HG03378 (cell line): ENCODE data around the gene CDH24.
"Not testable (repeated sequence)": the region's sequence is repeated elsewhere in the genome, so short reads cannot be mapped to it uniquely, and the experiment has no call there.

Experiments
- ATAC-seq: cut with Tn5 transposase; IDR thresholded peaks from one replicate; pipeline ENCODE4 v1.9.1; 2021; ENCODE audit warnings: mild to moderate bottlenecking, moderate library complexity; ENCODE audit not compliant: unreplicated experiment

CDH24 gene

DNA sequence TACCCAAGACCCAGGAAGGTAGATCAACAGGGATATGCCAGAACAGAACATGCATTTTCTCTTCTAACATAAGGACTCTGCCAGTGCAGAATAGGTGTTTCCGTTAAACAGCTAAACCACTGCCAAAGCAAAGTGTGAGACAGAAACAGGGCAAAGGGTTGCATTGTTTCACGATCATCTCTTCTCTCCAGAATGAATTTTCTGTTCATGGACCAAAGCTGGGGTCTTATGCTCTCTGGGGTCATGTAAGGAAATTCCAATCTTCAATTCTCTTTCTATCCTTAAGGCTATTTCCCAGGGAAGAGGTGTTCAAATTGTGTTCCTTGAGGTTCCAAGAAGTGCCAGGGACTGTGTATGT is 33.5 kb downstream of the CDH24 start:
- ATAC-seq = no peak

DNA sequence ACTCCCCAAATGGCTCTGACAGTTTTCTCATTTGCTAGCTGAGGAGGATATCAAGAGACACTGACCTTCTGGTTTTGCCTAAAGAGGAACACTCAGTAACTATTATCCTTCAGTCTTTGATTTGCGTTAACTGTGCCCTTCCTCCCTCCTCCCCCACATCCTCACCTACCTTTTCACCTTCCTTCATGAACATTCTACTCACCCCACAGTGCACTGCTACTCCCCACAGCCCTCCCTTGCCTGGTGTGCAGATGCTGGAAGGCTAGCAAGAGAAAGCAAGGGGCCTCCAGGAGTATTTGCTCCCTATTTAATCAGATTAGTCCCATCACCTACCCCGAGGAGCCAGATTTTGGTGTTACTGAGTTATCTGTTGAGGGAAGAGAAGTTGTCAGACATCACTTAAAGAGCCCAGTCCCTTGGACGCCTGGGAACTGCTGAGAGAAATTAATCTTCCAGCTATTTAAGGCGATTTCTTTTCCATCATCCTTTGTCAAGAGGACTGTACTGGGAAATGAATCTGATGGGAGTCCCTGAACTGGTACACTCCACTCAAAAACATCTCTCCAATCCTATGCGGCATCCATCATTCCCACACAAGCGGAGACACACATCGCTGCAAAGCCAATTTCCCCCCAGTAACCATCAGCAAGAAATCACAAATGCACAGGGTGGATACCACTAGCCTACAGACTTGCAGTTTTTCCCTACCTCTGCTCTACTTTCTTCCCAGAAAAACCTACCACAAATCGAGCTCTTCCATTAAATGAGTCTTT is 34.1 kb downstream of the CDH24 start:
- no peak for ATAC-seq

DNA sequence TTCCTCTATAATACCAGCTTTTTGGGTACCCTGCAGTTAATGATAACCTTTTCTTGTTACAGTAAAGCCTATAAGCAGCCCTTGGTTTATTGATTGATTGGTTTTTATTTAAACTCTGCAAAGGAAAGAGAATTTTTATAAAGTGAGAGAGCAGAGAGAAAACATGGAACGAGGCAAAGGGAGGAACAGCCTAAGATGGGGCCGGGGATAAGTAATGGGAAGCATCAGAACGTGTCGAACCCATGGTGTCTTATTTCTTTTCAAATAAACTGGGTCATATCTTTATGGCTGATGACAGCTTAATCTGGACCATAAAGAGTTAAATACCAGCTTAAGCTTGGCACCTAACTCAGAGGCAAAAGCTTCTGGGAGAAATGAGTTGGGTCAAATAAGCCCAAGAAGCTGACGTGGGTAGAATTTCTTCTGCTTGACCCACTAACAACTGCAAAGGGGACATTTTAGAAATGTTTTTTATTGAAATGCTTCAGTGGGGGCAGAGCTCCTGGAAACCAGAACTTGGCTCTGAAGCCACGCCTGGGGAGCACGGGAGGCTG is 35.4 kb downstream of the CDH24 start:
- ATAC-seq = no peak

DNA sequence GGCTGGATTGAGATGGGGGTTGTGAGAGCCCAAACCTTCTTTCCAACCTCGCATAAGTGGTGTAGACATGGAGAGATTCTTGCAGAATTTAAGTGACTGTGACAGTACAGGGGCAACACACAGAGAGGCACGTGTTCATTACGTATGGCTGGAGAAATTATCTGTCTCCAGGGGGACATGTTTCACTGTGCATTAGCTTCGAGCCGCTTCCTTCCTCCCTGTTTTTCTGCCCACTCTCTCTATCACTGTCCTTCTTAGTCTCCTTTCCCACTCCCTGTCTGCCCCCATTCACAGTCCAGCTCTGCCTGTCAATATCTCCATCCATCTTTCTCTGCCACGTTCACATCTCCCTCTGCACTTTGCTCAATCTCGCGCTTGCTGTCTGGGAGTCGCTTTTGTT is 35.9 kb downstream of the CDH24 start:
- no peak for ATAC-seq

DNA sequence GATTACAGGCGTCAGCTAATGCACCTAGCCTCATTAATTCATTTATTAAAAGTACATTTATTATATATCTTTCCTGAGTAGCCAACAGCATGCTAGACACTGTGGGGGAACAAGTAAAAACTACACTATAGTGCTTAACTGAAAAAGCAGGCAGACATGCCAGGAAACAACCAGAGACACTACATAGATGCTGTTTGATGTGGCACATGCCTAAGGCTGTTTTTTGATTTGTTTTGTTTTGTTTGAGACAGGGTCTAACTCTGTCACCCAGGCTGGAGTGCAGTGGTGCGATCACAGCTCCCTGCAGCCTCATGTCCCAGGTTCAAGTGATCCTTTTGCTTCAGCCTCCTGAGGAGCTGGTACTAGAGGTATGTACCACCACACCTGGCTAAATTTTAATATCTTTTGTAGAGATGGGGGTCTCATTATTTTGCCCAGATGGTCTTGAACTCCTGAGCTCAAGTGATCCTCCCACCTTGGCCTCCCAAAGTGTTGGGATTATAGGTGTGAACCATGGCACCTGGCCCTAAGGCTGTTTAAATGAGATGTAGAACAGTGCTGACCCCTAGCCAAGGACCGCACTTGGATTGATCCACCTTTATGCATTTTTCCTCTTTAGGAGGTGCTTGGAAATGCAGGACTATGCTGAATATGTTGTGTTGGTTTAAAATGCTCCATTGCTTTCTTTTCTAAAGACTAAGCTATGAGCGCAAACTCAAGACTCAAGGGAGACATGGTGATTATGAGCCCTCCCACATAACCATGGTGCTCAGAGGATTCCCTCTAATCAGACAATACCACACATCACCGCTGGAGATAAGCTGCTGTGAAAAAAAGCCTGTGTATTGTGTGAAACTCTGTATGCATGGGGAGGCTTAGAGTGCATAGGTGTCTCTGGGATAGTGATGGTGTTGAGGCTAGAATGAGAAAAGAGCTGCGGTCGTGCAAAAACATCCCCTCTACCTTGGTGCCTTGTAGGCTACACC is 36.9 kb downstream of the CDH24 start:
- no peak for ATAC-seq

DNA sequence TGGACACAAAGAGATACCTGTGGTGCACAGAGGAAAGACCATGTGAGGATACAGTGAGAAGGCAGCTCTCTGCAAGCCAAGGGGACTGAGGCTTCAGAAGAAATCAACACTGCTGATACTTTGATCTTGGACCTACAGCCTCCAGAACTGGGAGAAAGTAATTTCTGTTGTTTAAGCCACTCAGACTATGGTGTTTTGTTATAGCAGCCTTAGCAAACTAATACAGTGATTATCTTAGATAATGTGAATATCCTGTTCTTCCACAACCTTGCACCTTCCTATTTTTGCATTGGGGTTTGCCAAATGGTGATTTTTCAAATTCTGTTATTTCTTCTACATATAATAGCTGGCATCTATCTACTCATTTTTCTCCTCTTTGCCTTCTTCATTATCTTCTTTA is 39.2 kb downstream of the CDH24 start:
- no peak for ATAC-seq

DNA sequence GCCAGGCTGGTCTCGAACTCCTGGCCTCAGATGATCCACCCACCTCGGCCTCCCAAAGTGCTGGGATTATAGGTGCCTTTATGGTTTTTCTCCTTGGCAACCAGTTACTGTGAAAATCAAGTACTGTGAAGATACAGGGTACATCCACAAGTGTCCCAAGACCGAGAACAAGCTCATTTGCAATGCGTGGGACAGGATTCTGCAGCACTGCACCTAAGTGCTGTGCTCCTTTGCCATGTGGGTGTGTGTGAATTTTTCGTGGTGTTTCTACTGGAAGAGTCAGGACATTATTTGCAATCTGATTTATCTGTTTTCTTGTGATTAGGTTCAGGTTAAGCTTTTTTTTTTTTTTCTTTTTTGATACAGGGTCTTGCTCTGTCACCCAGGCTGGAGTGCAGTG is 40.2 kb downstream of the CDH24 start:
- no peak for ATAC-seq

DNA sequence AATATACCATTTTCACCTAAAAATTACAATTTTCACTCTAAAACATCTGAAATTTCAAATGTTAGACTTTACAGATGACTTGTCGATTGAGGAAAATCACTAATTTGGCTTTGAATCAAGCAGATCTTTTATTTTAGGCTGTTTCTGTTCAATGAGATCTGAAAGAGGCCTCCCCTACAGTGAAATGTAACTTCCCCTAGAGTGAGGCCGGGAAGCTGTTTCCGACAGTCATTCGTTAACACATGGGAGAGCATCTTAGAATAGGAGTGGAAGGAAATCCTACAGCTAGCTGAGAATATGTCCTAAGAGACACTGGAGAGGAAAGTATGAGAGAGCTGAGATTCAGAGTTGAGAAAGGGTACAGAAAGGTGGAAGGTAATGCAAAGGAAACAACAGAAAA is 41.7 kb downstream of the CDH24 start:
- ATAC-seq = no peak

DNA sequence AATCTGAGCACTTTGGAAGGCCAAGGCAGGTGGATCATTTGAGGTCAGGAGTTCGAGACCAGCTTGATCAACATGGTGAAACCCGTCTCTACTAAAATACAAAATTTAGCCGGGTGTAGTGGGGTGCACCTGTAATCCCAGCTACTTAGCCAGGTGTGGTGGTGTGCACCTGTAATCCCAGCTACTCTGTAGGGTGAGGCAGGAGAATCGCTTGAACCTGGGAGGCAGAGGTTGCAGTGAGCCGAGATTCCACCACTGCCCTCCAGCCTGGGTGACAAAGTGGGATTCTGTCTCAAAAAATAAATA is 43.6 kb downstream of the CDH24 start:
- ATAC-seq = not testable (repeated sequence)

DNA sequence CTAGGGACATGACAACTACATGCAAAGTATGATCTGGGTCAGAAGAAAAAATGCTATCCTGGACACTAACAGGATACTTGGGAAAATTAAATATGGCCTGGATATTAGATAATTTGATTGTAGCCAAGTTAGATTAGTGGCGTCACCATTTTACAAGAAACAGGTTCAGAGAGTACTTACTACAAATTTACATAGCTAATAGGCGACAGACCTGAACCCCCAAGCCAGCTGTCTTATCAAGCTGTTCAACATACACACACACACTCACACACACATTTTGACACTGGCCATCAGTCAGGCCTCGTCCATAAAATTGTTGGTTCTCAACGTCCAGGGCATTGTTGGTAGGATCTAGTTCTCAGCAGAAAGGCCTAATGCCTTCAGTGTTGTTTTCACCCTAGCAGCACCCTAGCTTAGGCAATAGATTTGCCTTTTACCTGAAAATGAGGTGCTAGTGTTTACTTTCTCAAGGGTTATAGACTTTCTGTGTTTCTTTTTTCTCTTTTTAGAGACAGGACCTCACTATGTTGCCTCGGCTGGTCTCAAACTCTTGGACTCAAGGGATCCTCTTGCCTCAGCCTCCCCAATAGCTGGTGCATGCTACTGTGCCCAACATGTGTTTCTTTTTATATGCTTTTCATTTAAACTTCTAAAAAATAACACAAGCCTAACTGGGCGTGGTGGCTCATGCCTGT is 44.1 kb downstream of the CDH24 start:
- ATAC-seq = no peak

DNA sequence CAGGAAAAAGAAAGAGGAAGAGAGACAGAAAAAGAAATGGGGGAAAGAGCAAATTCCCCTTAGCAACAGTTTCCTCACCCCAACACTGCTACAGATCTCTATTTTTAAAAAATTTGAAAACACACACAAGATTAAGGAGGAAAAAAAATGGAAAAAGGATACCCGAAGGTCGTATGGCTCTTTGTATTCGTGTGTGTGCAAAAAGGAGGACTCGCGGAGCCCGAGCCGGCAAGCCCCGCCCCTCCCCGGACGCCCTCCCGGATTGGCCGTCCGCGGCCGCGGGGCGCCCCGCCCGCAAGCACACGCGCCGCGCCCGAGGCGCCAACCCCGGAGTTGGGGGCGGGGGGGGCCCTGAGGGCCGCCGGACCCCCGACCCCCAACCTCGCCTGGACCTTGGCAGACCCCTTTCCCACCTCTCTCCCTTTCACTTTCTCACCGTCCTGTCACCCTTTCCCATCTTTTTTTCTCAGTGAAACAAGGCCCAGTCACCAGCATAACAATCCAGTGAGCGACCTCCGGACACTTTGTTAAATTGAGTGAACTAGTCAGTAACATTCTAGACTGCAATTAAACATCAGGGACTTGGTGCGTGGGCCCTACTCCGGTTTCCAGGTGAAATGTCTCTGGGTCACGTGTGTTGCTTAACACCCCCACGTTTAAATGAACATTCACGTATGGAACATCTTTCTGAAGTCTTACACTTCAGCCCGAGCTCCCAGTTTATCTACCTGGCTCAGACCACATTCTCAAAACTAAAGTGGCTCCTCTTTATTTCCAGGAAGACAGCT is 47.2 kb downstream of the CDH24 start, which contains the start of gene C14orf93:
Gene C14orf93, minus strand, starts transcription at position 205 of the 788 bp plus-strand sequence. CDS start 11,120 bp downstream, outside the sequence.
- no peak for ATAC-seq

DNA sequence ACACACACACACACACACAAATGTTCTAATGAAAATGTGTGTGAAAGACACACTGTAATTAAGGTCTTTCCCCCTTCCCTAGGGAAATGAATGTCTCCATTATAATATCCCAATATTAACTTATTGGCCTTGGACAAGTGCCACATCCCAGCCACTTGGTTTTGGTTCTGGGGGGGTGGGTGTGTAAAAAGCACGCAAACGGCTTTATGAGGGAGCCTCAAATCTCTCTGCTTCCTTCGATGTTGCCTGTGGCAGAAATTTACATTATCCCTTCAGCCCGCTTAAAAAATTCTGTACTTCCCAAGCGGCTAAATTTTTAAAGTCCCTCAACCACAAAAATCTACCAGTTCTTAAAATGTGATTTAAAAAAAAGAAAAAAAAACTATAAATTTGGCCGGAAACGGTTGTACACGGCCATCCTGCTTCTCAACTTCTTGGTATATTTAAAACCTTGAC is 47.8 kb downstream of the CDH24 start:
- ATAC-seq = no peak

DNA sequence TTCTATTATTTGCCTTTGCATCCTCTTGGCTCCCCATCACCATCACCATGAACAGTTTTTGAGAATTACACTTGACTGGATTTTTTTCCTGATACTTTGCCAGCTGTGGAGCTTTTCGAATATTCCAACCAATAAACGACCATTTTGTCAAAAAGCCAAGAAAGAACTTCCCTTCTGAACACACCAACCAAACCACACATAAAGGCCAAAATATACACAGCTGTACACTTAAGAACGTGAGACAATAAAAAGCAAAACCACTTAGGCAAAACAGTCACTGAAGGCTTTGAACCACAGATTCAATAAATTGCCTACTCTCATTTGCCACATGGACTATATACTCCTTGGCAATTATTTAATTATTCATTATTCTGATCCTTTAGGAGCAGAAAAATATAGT is 48.5 kb downstream of the CDH24 start:
- ATAC-seq = no peak

DNA sequence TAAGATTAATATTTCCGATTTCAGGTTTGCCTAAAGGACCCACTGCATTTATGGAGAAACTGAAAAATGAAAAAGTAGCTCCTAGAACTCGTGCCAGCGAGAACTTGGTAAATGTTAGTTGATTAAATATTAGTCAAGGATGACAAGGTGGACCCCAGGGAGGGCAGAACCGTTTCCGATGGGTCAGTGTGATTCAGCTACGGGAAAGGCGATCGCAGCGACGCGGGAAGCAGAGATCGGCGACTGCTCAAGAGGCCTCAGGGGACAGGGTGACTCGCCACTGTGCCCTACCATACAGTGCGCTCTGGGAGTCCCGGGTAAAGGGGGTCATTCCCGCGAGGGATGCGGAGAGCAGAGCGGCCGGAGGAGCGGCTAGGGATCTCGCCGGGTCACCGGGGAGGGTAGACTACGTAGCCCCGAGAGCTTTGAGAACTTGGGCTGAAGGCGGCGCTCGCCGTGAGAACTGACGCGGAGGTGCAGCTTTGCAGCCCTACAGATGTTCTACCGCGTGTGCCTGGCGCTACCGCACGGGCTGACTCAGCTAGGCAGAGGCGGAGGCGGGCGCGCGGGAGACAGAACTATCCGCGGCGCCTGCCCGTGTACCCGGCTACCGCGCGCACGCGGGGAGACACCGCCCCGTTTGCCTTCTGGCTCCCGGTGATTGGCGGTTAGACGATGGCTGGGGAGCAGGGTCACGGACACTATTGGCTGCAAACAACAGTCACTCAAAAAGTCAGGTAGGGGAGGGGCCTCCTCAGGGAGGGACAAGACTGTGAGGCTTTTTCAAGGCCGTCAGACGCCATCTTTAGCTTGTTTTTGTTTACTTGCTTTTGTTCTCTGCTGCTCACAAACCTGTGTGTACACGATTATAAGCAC is 50.5 kb downstream of the CDH24 start:
- peak; percentile 95 for ATAC-seq

DNA sequence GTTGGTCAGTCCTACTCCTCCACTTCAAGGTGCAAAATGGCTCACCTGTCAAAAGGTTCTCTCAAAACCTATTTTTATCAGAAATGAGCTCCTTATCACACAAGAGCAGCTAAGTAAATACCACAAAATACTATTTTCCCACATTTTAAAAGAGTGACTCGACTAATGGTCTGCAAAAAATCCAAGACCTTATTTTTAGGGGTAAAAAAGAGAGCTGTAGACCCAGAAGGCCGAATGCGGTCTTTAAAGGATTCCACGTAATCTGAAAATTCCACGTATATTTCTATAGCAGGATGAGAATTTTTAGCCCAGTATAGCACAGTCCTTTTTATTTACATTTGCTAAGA is 51.2 kb downstream of the CDH24 start:
- no peak for ATAC-seq

DNA sequence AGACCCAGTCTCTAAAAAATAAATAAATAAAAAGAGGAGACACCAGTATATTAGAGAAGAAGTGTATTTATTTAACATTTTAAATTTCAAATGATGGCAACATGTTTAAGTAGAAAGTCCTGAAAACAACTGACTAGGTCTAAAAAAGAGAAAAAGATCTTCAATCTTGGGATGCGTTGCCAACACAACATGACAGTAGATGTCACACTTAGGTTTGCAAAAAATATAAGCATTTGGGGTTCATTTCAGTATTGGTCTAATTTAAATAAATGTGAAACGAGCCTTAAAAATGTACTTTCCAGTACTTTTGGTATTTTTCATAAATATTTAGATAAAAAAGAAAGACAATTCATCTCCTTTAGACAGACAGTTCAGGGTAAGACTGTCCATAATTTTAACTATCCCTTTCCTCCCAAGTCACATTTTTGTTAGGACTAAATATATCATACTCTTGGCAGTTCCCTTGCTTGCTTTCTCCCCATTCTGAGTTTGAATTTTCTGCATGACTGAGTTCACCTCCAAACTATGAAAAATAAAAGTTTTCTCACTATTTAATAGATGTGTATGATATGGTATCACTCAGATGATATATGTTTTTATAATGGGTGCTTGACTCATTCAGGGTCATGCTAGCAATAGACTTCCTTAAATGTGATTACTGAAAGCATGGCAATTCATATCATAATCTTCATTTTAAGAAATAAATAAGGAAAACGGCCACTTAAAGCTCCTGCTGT is 51.7 kb downstream of the CDH24 start:
- no peak for ATAC-seq

DNA sequence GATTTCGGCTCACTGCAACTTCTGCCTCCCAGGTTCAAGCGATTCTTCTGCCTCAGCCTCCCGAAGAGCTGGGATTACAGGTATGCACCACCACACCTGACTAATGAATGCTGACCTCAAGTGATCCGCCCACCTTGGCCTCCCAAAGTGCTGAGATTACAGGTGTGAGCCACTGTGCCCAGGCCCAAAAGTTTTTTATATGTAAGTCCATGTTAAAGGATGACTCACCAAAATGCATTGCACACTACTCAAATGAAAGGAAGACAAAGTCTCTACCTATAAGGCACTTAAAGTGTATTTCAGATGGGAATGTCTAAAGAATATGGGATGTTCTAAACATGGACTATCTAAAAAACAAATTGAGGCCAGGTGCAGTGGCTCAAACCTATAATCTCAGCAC is 53.0 kb downstream of the CDH24 start:
- ATAC-seq = not testable (repeated sequence)

DNA sequence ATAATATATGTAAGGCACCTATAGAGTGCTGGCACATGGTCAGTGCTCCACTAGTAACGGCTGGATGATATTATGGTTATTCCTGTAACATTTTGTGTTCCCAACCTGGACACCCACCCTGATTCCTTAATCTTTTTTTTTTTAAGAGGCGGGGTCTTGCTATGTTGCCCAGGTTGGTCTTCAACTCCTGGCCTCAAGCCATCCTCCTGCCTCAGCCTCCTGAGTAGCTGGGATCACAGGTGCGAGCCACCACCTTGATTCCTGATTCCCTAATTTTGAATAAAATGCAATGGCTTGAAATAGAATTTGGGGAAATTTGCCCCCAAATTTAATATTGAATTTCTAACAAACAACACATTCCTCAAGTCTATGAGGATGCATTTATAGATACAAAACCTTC is 54.7 kb downstream of the CDH24 start:
- ATAC-seq = no peak

DNA sequence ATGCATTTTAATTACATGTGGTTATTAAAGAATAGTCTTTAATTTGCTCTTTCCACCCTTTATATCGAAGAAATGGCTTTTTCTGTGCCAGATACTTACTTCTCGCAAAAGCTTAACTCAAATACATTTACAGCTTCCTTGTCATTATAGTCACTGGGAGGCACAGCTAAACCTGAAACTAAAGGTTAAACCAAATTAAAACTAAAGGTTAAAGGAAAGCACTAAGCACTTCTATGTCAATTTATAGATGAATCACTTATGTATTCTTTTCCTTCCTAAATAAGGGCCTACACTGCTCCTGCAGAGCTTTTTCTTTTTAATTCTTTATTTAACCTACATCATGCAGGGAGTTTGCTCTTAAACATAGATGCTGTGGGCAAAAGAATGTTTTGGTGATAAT is 56.5 kb downstream of the CDH24 start:
- no peak for ATAC-seq
